ENCODE measurements around the gene PROC. TPM values are rescaled to one million over a fixed set of nuclear protein-coding genes. Genes with fewer than 3 reads are reported as not detected.

PROC gene
- total and polyA plus RNA-seq, 2 of the 8 experiments (the other 6 are each of a cell fraction or from before 2014, with no cell fraction given): 1.5 to 1.6 TPM

DNA sequence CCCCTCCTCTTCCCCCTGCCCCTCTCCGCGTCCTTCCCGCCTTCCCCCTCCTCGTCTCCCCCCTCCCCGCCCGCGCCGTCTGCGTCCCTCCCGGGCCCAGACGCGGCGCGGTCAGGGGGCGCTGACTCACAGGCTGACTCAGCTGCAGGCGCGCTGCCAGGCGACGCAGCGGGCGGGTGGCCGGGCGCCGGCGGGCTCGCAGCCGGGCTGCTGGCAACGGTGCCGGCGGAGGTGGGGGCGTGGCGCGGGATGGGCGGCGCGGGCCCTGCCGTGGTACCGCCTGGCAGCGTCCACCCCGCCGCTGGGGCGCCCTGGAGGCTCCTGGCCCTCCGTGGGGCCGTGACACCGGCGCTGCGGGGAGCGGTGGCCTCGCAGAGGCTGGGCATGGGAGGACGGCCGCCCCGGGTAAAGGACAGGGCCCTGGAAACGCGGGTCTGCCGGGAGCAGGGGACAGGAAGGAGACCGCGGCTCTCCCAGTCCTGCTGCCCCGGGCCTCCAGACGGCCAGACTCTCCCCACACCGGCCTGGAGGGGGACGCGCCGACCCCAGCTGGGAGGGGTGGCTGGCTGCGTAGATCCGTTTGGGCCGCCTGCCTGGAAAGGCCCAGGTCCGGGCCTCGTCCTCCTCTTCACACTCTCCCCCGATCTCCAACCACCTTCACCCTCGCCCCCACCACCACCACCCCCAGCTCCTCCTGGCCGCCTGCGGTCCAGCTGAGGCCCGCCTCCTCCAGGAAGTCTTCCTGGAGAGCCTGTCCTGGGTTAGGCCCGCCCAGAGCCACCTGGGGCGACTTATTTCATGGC is 10.0 kb upstream of the PROC start (continued):
- TF ChIP-seq, protein P1, sequence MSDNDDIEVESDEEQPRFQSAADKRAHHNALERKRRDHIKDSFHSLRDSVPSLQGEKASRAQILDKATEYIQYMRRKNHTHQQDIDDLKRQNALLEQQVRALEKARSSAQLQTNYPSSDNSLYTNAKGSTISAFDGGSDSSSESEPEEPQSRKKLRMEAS (IDR thresholded peaks at IDR 0.05): 0 out of 2 replicates have a peak, but pooled peaks have one; percentile 16
- TF ChIP-seq NANOG (IDR thresholded peaks at IDR 0.05; ENCODE audit: insufficient read depth, low read depth, low read length, poor library complexity, severe bottlenecking): no peak
- no peak for TF ChIP-seq TEAD4 (IDR thresholded peaks at IDR 0.05; ENCODE audit: low read depth, low read length)
- TF ChIP-seq MAFK (IDR thresholded peaks at IDR 0.05; ENCODE audit: low read depth, low read length): peak; percentile 76; the same call in 1 of the 2 replicates
- TF ChIP-seq CBX5 (IDR thresholded peaks at IDR 0.05; ENCODE audit: low read depth, low read length): no peak
- TF ChIP-seq HDAC2 (IDR thresholded peaks at IDR 0.05; ENCODE audit: borderline replicate concordance in 1 of 2, low read depth in 2 of 2, low read length in 2 of 2): peak in 1 of 2 experiments; percentile 68; a peak in 2 of 4 replicates
- TF ChIP-seq ATF3 (IDR thresholded peaks at IDR 0.05; ENCODE audit: insufficient read depth, low read depth, low read length): 0 out of 2 replicates have a peak, but pooled peaks have one; percentile 11
- no peak for TF ChIP-seq USF2 (IDR thresholded peaks at IDR 0.05; ENCODE audit: low read length)
- peak; percentile 42 for TF ChIP-seq CREB1 (IDR thresholded peaks at IDR 0.05)
- TF ChIP-seq PHF8 (conservative IDR thresholded peaks at IDR 0.05; ENCODE audit: low read depth, low read length): peak; percentile 38; the same call in 1 of the 2 replicates
- TF ChIP-seq KDM1A (IDR thresholded peaks at IDR 0.05; ENCODE audit: borderline replicate concordance, low read length): peak; percentile 58; the same call in 1 of the 2 replicates
- TF ChIP-seq BCL11A (IDR thresholded peaks at IDR 0.05; ENCODE audit: low read depth in 2 of 2, low read length in 2 of 2): no peak
- TF ChIP-seq, protein P2, sequence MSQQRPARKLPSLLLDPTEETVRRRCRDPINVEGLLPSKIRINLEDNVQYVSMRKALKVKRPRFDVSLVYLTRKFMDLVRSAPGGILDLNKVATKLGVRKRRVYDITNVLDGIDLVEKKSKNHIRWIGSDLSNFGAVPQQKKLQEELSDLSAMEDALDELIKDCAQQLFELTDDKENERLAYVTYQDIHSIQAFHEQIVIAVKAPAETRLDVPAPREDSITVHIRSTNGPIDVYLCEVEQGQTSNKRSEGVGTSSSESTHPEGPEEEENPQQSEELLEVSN (IDR thresholded peaks at IDR 0.05): peak; percentile 49; the same call in 1 of the 2 replicates
- TF ChIP-seq SUZ12 (IDR thresholded peaks at IDR 0.05; ENCODE audit: low read length): no peak
